ENCODE results near the gene YEATS2. TPM values are rescaled to one million over a fixed set of nuclear protein-coding genes. Genes with fewer than 3 reads are reported as not detected.

YEATS2 gene
- total RNA-seq, 2 donors from 2014 or later = 9.2 to 12.6 TPM

DNA sequence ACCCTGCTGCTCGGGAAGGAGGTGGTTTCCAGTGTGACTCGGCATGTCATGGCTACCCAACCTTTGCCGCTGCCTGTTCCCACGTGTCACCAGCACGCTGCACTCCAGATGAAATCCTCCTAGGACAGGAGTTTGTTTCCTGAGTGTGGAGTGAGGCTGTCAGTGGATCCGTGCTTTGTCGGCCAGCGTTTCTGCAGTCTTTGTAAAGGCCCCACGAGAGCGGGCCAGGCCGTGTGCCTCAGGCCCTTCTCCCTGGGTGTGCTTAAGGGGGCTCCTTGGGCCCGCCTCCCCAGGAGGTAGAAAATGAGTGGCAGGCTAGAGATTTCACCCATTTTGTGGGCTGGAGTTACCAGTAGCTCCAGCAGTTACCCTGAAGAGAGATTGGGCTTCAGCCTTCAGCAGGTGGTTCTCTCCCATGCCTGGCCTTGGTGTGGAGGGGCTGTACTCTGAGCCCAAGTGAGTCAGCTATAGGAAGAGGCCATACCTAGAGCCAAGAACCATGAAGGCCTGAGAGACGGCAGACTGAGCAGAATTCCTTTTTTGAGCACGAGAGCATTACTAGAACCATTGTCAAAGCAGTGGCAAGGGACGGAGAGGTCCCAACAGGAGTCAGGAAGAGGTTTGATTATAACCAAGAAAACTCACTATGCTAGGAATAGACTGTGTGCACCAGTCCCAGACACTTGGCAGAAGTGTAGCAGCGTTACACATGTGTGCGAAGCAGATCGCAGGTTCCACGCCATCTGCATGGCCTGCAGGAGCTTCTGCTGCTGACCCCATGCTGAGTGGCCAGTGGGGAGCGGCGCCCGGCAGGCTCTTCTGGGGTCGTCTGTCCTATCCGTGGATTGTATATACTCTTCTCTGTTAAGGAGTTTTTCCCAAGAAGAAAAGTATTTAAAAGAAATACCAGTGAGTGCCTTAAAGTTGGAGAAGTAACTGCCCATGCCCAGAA, 113.3 kb downstream of the YEATS2 start:
- Histone ChIP-seq H3K4me3 (no peak overlapping the region), H3K9me3 (no peaks in the 10 kb centered on the region), H3K27ac (no peak overlapping the region), H3K36me3 (peaks cover 45% of the 10 kb centered on the region), H3K4me1 (no peaks in the 10 kb centered on the region), H3K27me3 (no peaks in the 10 kb centered on the region)
- DNase-seq (ENCODE audit: low spot score) = no peak
- TF ChIP-seq, protein P1, sequence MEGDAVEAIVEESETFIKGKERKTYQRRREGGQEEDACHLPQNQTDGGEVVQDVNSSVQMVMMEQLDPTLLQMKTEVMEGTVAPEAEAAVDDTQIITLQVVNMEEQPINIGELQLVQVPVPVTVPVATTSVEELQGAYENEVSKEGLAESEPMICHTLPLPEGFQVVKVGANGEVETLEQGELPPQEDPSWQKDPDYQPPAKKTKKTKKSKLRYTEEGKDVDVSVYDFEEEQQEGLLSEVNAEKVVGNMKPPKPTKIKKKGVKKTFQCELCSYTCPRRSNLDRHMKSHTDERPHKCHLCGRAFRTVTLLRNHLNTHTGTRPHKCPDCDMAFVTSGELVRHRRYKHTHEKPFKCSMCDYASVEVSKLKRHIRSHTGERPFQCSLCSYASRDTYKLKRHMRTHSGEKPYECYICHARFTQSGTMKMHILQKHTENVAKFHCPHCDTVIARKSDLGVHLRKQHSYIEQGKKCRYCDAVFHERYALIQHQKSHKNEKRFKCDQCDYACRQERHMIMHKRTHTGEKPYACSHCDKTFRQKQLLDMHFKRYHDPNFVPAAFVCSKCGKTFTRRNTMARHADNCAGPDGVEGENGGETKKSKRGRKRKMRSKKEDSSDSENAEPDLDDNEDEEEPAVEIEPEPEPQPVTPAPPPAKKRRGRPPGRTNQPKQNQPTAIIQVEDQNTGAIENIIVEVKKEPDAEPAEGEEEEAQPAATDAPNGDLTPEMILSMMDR (IDR thresholded peaks at IDR 0.05) = no peak

DNA sequence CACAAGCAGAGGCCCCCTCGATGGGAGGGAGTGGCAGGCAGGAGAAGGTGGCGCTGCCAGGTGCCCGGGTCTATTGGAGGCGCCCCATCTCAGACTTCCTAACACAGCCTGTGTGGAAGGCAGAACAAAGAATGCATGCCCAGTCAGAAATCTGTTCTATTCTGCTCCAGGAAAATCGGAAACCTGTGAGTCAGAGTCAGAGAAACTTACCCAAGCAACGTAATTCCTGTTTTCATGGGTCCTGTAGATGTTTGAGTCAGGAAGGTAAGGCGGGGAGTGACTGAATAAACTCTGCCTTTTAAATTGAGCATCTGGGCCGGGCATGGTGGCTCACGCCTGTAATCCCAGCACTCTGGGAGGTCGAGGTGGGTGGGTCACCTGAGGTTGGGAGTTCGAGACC, 114.0 kb downstream of the YEATS2 start:
- Histone ChIP-seq H3K4me3 (no peak overlapping the region), H3K9me3 (no peaks in the 10 kb centered on the region), H3K4me1 (no peaks in the 10 kb centered on the region), H3K27me3 (no peaks in the 10 kb centered on the region), H3K36me3 (peaks cover 42% of the 10 kb centered on the region), H3K27ac (no peak overlapping the region)
- DNase-seq (ENCODE audit: low spot score) = no peak
- TF ChIP-seq, protein P1 (IDR thresholded peaks at IDR 0.05) = no peak

DNA sequence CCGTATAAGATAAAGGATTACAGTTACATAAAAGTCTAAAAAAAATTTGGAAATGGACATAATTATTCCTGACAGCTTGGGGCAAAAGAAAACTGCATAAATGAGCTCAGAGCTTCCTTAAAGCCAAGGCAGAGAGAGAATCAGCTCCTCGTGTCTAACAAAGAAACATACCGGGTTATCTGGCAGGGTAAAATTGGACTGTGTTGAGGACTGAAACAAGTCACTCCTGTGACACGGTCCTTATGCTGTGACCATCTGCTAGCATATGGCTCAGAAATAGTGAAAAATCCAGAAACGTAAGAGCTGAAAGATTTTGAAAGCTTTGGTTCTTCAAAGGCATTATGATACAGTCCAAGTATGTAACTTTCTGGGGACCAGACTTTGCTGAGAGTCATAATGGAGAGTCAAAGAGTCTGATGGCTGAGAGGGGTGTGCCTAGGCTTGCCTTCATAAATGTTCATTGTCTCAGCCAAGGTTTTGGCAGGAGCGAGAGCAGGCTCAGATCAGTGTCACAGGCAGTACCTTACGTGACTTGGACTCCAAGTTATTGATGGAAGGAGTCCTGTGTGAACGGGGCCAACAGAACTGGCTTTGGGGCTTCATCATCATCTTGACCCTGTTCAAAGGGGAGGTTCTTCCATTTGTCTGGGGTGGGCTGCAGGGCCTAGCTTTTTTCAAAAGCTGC, 115.3 kb downstream of the YEATS2 start:
- Histone ChIP-seq H3K27me3 (no peaks in the 10 kb centered on the region), H3K27ac (no peak overlapping the region), H3K36me3 (peaks cover 35% of the 10 kb centered on the region)

DNA sequence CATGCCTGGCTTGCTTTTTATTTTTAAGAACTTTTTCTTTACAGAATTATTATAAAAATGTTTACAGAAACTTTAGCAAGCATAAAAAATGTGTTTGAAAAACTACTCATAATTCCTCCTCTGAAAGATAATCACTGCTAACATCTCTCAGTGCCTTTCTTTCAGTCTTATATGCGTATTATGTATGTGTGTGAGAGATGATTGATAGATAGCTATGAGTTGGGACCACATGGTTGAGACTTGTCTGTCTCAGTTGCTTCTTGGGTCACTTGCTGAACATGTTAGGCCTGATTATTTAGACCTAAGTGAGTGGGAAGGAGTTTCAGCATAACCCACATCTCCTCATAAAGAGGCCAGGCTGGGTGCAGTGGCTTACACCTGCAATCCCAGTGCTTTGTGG, 116.6 kb downstream of the YEATS2 start:
- DNase-seq (ENCODE audit: low spot score) = no peak
- Histone ChIP-seq H3K27me3 (no peaks in the 10 kb centered on the region), H3K4me1 (no peaks in the 10 kb centered on the region), H3K27ac (no peak overlapping the region), H3K9me3 (no peaks in the 10 kb centered on the region), H3K4me3 (no peak overlapping the region), H3K36me3 (peaks cover 23% of the 10 kb centered on the region)
- TF ChIP-seq, protein P1 (IDR thresholded peaks at IDR 0.05) = no peak

More for the DNA sequence above, 115.3 kb downstream of the YEATS2 start:
- Histone ChIP-seq H3K9me3 (no peaks in the 10 kb centered on the region), H3K4me3 (no peak overlapping the region), H3K4me1 (no peaks in the 10 kb centered on the region)
- DNase-seq (ENCODE audit: low spot score) = no peak
- TF ChIP-seq, protein P1 (IDR thresholded peaks at IDR 0.05) = no peak

DNA sequence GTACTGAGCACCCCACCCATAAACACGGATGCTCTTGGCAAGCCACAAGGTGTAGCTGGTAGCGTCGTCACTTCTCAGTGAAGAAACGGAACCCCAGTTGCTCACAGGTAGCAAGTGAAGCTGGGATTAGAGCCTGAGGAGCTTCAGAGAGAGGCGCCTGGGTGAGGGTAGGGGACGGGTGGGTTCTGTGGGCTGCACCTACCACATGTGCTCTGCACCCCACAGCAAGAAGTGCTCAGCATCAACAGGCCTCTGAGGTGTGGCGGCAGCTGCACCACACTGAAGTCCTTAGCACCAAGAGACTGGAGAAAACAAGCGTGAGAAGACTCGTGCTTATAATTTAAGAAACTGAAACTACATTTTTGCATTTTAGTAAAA, 118.0 kb downstream of the YEATS2 start:
- DNase-seq (ENCODE audit: low spot score) = no peak
- no peaks in the 10 kb centered on the region for H3K4me1 ChIP-seq
- no peaks in the 10 kb centered on the region for H3K9me3 ChIP-seq
- TF ChIP-seq, protein P1 (IDR thresholded peaks at IDR 0.05) = no peak
- H3K27ac ChIP-seq = no peak overlapping the region
- no peaks in the 10 kb centered on the region for H3K27me3 ChIP-seq
- no peak overlapping the region for H3K4me3 ChIP-seq
- peaks cover 16% of the 10 kb centered on the region for H3K36me3 ChIP-seq

Data from right atrium auricular region (tissue), 2 donors.